ENCODE measurements around the gene PDIA5. TPM values are rescaled to one million over a fixed set of nuclear protein-coding genes. Genes with fewer than 3 reads are reported as not detected.

Gene PDIA5
- total RNA-seq, 1 experiment from 2014 or later, result 50.8 TPM

- no peak for TF ChIP-seq ZBTB33 (IDR thresholded peaks at IDR 0.05; ENCODE audit: extremely low read depth, insufficient replicate concordance, low read length)
- no peak for TF ChIP-seq EZH2 (IDR thresholded peaks at IDR 0.05)
- TF ChIP-seq SP1 (IDR thresholded peaks at IDR 0.05; ENCODE audit: low read depth), result no peak
- TF ChIP-seq SIN3A (IDR thresholded peaks at IDR 0.05; ENCODE audit: low read depth), result no peak
- TF ChIP-seq EGR1 (IDR thresholded peaks at IDR 0.05; ENCODE audit: low read depth), result no peak
- no peak for TF ChIP-seq ATF3 (IDR thresholded peaks at IDR 0.05)
- no peak for TF ChIP-seq MAX (IDR thresholded peaks at IDR 0.05)
- no peak for TF ChIP-seq POLR2AphosphoS5 (IDR thresholded peaks at IDR 0.05; ENCODE audit: low read depth, low read length)
- no peak for TF ChIP-seq SRF (IDR thresholded peaks at IDR 0.05; ENCODE audit: low read depth)
- TF ChIP-seq RAD21 (IDR thresholded peaks at IDR 0.05; ENCODE audit: low read depth), result no peak
- TF ChIP-seq ZNF274 (IDR thresholded peaks at IDR 0.05; ENCODE audit: low read depth, low read length), result no peak
- no peak for TF ChIP-seq CEBPB (IDR thresholded peaks at IDR 0.05; ENCODE audit: low read depth)
These were observed 81.1 kb downstream of the PDIA5 start (continued) for GRCh38 chr3:123147754-123148535.

GRCh38 chr3:123148772-123149171 lies 81.9 kb downstream of the PDIA5 start:
- CTCF ChIA-PET, result no interaction called here
- DNase-seq (ENCODE audit: low read depth, low spot score) (no peak), ATAC-seq (no peak)
- TF ChIP-seq CBX3 (IDR thresholded peaks at IDR 0.05; ENCODE audit: low read depth), result no peak
- no peak for TF ChIP-seq CEBPB (IDR thresholded peaks at IDR 0.05; ENCODE audit: low read depth)
- no peak for TF ChIP-seq MAX (IDR thresholded peaks at IDR 0.05)
- TF ChIP-seq ELF1 (IDR thresholded peaks at IDR 0.05; ENCODE audit: borderline replicate concordance, low read depth), result no peak
- no peak for TF ChIP-seq YY1 (IDR thresholded peaks at IDR 0.05; ENCODE audit: extremely low read depth, insufficient replicate concordance, low read depth, low read length)
- no peak for TF ChIP-seq TCF7L2 (IDR thresholded peaks at IDR 0.05; ENCODE audit: borderline replicate concordance, extremely low read depth, insufficient read depth, insufficient read length)
- TF ChIP-seq JUND (IDR thresholded peaks at IDR 0.05), result no peak
- TF ChIP-seq ZFX (IDR thresholded peaks at IDR 0.05), result no peak
- TF ChIP-seq POLR2A (IDR thresholded peaks at IDR 0.05; ENCODE audit: borderline replicate concordance, extremely low read depth, insufficient read depth, insufficient read length), result no peak
- no peak for TF ChIP-seq ZBTB33 (IDR thresholded peaks at IDR 0.05; ENCODE audit: extremely low read depth, insufficient replicate concordance, low read length)
- no peak for TF ChIP-seq ATF3 (IDR thresholded peaks at IDR 0.05)
- H3K9me2 ChIP-seq (ENCODE audit: insufficient read depth), result no peaks in the 10 kb centered on the region
- no peaks in the 10 kb centered on the region for H3K79me2 ChIP-seq (ENCODE audit: insufficient read depth, low read length)
- no peak overlapping the region for H3K9ac ChIP-seq (ENCODE audit: low read length)
- H3K27ac ChIP-seq (ENCODE audit: low read depth, low read length), result no peak overlapping the region
- no peaks in the 10 kb centered on the region for H4K20me1 ChIP-seq (ENCODE audit: insufficient read depth)
- peaks cover 33 to 45% of the 10 kb centered on the region in 2 experiments; a peak in 3 of 4 replicates for H3K36me3 ChIP-seq (ENCODE audit: control insufficient read depth in 1 of 2, insufficient read depth in 2 of 2, low read length in 2 of 2)
- peaks cover under 1 to 5% of the 10 kb centered on the region in 2 experiments; a peak in 3 of 4 replicates for H3K4me1 ChIP-seq (ENCODE audit: control insufficient read depth in 1 of 2, insufficient read depth in 2 of 2, low read length in 2 of 2)
- no peaks in the 10 kb centered on the region for H3K9me3 ChIP-seq (ENCODE audit: control insufficient read depth in 1 of 2, insufficient read depth in 1 of 2, low read depth in 1 of 2, low read length in 2 of 2)
- intact Hi-C loops (cut with micrococcal nuclease), result no loop called here
- H3K27me3 ChIP-seq (ENCODE audit: insufficient read depth, low read length), result no peaks in the 10 kb centered on the region
- no peak overlapping the region for H3K4me2 ChIP-seq (ENCODE audit: low read length)
- POLR2A ChIA-PET, result no interaction called here
- BruUV-seq (replicated peaks), result no TSS peak
- H2AFZ ChIP-seq (ENCODE audit: low read depth, low read length, poor library complexity, severe bottlenecking), result no peak overlapping the region
- no peak overlapping the region for H3K4me3 ChIP-seq (replicated peaks in 1 of 2; ENCODE audit: low read depth in 1 of 2, low read length in 2 of 2)
- RAD21 ChIA-PET (ENCODE audit: low non-redundant PET in 1 of 2, low total read pairs in 2 of 2, uncharacterized antibody in 2 of 2, unreplicated experiment in 2 of 2), result no interaction called here

All from HCT116 (cell line).